GM20000 (cell line): ENCODE measurements around the gene HRH2.

Experiments
- DNase-seq: peaks from one replicate; pipeline ENCODE4 v3.0.0; 2012; ENCODE audit warnings: low spot score
- CTCF ChIP-seq: IDR thresholded peaks from 2 replicates; pipeline ENCODE4 v1.5.1; 2012; ENCODE audit warnings: mild to moderate bottlenecking, control low read depth; ENCODE audit errors: extremely low read depth, missing control alignments

Gene HRH2

DNA sequence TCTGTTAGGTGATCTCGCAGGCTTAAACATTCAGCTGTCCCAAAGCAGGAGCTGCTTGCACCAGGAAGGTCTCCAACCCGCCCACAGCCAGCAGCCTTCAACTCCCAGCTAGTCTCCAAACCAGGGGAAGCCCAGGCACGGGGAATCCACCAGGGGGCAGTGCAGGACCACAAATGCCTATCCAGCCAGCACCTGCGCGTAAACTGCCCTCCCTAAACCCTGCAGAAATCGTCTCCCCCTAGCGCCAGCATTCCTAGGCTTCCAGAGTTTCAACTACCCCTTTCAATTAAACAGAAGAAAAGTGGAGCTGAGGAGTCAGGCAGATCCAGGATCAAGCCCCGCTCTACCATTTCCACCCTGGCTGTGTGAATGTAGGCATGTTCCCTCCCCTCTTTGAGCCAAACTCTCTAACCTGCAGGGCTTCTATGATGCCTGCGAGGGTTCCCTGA, 72.0 kb downstream of the HRH2 start:
- TF ChIP-seq CTCF, result peak; percentile 76
- peak; percentile 85 for DNase-seq

DNA sequence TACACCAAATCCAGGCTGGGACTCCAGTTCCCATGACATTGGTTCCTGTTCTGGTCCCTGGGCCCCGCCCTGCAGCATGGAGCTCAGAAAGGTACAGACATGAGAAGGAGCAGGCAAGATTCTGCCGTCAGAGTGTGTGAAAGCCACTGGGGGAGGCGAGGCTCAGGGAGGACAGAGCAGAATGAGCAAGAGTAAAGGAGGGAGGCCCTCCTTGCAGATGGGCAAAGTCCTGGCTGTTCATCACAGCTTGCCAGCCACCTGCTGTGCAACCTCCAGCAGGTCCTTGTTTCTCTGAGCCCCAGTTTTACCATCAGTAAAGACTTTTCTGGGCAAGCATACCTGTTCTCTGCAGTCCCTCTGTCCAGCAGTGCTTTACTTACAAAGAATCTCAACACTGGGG, 73.3 kb downstream of the HRH2 start:
- no peak for DNase-seq
- no peak for TF ChIP-seq CTCF

- TF ChIP-seq CTCF, result no peak
- no peak for DNase-seq
Measured at GRCh38 chr5:175731756-175732465, 74.0 kb downstream of the HRH2 start.

DNA sequence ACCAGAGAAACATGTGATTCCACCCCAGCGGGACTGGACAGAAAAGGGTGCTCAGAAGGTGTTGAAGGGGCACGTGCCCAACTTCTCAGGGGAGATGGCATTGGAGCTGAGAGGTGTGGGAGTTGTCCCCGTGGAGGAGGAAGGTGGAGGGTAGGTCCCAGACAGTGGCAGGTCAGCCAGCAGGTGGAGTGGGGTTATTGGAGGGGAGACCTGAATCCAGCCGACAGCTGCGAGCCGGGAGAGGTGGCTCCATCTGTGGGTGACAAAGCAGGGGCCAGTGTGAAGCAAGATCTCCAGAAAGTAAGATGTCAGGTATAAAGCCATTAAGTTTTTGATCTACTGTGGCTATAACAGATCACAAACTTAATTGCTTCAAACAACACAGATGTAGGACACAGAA, 75.1 kb downstream of the HRH2 start:
- DNase-seq, result no peak
- no peak for TF ChIP-seq CTCF

DNA sequence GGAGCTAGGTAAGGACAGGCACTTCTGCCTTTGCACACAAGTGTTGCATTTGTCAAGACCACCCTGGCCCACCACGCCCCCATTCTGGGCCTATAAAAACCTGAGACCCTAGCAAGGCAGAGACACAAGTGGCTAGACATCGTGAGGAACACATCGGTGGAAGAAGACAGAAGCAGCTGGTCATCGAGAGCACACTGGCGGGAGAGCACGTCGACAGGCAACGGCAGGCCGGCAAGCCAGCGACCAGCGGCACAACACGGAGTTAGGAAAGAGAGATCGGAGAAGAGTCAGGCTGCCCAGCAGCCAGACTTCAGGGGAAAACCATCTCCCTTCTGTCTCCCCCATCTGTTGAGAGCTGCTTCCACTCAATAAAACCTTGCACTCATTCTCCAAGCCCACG, 76.1 kb downstream of the HRH2 start:
- TF ChIP-seq CTCF, result no peak
- DNase-seq, result no peak

- no peak for DNase-seq
Measured at GRCh38 chr5:175734501-175734900, 76.6 kb downstream of the HRH2 start.

DNA sequence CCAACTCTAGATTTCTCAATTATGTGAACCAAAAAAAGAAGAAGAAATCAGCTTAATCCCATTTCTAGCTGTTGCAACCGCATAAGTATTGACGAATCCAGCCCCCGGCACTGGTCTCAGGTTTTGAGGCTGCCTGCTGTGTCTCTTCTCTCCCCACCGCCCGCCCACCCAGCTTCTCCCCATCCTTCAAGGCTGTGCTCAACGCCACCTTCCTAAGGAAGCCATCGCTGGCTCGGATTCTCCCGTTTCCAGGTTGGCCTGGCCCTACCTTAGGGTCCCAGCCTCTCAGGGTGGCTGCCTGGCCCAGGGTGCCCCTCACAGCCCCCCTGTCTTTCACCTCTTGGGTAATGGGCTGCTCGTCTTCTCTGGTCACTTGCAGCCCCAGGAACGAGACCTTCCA, 77.8 kb downstream of the HRH2 start:
- TF ChIP-seq CTCF, result no peak
- DNase-seq, result no peak

More at GRCh38 chr5:175734501-175734900, 76.6 kb downstream of the HRH2 start:
- no peak for TF ChIP-seq CTCF
